Activated CD4-positive, alpha-beta T cell treated with anti-CD3 and anti-CD28 coated beads, Interleukin-10, Interleukin-2, amounts not matched to agents 100 ng/mL and 50 ng/mL, durations not matched to agents 16 hours and 8 hours (primary cell): Measurements from ENCODE around the gene ANKS1B.

ENCODE experiments used
- DNase-seq: peaks from one replicate; pipeline ENCODE4 v3.0.0-alpha.2; 2020

The ANKS1B gene

DNA sequence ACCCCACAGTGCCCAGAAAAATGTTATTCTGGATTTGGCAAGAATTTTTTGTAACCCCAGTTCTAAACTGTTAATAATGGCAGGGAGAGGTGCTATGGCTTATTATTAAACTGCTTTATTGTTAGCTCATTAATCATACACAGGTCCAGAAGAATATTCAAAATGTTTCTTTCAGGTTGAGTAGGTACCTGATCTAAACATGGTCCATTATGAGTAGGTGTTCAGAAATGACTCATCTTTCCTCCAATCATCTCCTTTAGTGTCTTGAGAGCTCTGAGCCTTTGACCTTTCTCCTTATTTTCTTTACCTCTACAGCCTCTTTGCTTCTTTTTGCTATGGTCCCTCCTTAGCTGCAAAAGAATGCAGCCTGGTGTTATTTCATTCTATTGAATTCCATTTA, 548.2 kb downstream of the ANKS1B start:
- DNase-seq = peak; percentile 85

DNA sequence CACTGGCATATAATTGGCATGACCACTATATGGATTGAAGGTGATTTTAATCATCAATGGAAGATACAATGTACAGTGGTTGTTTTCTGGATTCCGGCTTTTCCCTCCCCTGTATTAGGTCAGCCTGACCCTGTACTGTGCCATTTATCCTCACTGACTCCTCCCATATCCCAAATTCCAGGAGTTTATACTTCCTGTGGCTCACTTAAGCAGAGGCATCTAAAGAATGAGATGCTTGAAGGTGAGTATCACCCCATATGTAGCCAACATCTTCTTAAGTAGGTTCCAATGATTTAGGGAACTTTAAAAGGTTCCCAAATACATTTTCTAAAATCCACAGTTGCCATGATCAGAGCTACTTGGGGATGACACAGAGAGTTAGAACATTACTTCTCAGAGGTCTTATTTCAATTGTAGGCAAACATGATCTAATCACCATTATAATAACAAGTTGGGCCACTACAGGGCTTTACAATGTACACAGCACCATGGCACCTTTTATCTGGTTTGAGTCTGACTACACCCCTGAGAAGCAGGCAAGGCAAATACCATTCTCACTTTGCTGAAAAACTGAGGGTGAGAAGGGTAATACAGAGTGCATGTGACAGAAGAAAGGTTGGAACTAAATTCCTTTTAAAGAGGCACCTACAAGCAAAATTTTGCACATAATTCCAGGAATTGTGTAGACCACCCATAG, 549.5 kb downstream of the ANKS1B start:
- peak; percentile 4 for DNase-seq

DNA sequence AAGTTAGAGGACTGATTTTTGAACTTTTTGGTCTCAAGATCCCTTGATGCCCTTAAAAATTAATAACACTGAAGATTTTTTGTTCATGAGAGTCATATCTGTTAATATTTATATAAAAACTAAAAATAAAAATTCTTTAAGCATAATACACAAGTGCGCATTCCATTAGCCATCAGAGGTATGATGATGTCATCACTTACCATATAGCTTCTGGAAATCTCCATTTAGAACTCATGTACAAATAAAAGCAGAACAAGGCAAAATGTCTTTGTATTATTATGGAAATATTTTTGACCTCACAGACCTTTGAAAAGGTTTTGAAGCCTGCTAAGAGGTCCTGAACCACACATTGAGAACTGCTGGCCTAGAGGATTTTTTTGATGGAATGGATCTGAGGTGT, 551.6 kb downstream of the ANKS1B start:
- DNase-seq = no peak

DNA sequence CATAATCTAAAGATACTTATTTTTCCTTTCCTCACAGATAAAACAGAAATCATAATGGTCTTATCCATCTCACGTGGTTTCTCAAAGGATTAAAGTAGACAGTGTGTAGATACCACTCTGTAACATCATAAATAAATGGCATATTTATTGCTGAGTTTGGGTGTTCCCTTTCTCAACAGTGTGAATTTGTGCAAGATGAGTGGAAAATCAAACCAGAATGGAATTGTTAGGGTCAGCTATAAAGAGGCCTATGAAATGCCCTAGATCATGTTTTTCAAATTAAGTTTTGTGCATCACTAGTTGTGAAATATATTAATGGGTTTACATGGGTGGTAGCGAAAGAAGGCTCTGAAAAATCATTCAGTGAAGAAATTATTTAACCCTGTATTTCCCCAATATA, 553.5 kb downstream of the ANKS1B start:
- DNase-seq = no peak

DNA sequence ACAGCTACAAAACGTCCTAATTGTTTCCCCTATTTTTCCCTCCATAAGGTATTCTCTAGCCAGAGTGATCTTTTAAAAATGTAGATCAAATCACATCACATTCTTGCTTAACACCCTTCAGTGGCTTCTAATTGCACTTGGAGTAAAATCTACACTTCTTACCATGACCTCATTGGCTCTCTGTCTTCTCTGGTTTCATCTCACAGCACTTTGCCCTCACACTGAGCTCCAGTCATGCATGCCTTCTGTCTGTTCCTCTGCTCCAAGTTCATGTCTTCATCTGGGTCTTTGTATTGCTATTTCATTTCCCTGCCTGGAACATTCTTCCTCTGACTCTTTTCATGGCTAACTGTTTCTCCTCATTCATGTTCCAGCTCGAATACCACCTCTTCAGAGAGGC, 557.6 kb downstream of the ANKS1B start:
- DNase-seq = no peak

DNA sequence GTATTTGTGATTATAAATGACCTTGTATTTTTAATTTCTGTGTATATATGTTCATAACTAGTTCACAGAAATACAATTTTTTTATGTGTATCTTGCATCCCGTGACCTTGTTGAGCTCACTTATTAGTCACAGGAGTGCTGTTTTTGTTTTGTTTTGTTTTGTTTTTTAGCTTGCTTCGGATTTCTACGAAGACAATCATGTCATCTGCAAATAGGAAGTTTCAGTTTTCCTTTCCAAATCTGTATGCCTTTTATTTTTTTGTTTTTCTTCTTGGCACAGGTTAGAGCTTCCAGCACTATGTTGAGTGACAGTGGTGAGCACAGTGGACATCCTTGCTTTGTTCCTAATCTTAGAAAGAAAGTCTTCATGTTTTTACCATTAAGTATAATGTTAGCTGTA, 566.4 kb downstream of the ANKS1B start:
- no peak for DNase-seq

DNA sequence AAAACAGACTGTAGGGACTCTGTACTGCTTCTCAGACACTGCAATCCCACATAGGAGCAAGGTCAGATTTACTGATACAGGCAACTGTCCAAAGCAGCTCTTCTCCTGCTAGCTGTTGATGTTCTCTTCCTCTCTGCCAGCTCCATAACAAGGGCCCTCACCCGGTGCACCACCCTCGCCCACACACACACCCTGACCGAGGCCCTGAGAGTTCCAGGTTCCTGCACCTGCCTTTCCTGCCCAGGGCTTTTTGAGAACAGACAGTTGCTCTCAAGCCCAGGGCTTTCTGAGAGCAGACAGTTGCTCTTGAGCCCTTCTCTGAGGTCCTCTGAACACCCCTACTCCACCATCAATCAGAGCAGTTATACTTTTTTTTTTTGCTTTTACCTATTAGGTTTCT, 571.0 kb downstream of the ANKS1B start:
- DNase-seq = no peak

DNA sequence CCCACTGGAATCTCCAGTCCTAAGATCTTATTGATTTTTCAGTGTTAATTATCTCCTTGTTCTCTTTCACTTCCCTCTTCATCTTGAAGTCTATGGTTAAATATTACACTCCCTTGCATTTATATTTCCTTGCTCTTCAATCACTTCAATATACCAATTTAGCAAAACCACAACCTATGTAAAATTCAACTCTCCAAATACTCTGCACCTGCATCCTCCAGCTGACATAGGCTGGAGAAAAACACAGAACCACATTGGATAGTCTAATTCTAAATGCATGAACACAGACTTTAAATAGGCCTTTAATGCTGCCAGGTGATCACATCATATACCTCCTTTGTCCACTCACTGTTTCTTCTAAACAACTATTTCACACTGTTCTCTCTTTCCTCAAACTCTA, 591.0 kb downstream of the ANKS1B start:
- no peak for DNase-seq

DNA sequence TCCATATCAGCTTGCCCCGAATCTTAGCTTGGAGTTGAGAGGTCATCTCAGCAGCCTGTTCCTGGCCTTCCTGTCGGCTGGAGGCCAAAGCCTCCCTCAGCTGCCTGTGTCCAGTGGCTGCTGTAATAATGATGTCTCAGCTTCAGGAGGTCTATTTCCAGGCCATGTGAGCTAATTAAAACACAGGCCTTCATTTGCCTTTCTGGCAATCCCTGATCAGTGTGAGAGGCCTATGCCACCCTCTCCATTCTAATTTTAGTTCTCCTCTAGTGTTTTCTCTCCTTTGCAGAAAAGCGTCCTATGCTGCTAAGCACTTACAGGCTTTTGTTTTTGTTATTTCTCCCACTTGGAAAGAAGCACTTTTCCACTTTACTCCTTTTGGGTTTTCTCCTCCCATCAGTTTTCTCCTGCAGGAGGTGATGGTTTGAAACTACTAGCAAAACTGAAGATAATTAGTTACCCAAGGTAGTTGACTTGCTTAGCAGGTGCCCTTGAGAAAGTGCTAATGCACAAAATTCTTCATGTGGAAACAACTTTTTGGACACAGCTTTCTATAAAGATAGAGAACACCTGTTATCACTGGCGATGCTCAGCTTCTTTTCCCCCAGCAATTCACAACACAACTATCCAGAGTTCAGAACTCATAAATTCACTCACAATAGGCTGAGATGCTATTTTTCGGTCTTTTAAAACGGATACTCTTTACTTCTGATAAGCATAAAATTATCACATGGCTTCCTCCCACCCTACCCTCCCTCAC, 592.5 kb downstream of the ANKS1B start:
- no peak for DNase-seq

DNA sequence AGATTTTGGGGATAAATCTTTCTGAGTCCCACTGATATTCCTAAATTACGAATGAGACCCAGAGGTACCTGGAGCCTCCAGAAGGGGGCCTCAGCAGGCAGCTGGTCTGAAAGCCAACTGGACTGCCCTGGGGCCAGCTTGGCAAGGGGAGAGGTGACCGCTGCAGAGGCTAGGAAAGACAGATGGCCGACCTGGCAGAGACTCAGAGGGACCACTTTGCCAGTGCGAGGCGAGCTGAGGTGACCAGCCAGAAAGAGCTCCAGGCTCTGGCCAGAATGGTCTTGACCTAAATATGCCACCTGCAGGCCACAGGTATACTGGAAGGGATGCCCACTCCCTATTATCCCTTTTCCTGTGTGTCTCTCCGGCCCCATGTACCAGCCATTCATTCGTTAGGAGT, 594.0 kb downstream of the ANKS1B start:
- DNase-seq = no peak

DNA sequence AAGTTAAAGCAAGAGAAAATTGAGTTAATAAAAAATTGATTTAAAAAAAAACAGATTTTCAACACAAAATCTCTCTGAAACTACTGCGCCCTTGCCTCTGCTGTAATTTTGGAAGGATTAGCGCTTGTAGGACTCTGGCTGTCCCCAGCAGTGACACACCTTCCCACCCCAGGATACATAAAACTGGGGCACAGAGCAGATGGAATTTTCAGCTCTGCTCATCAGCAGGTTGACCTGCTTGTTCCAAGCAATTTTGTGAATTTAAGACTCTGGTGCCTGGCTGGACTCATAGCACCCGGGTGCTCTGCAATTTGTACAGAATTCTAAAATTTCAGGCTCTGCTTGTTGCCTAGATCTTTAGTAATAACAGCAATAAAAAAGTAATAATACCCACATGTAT, 595.0 kb downstream of the ANKS1B start:
- DNase-seq = no peak

DNA sequence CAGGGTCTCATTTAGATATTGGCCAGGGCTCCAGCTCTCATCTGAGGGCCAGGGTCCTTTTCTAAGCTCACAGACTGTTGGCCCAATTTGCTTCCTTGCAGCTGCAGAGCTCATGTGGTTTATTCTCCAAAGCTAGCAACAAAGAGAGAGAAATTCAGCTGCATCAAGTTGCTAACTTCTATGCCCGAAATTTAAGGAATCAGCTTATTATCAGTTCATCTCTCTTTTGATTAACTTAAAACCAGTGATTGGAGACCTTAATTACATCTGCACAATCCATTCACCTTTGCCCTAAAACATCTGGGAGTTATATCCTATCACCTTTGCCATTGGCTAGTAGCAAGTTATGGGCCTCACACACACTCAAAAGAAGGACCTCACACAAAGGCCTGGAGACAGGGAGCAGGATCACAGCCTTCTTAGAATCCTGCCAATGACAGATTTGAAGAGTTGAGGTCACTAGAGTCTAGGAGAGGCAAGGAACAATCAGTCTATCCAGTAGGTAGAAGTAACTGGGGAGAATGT, 596.0 kb downstream of the ANKS1B start:
- no peak for DNase-seq

DNA sequence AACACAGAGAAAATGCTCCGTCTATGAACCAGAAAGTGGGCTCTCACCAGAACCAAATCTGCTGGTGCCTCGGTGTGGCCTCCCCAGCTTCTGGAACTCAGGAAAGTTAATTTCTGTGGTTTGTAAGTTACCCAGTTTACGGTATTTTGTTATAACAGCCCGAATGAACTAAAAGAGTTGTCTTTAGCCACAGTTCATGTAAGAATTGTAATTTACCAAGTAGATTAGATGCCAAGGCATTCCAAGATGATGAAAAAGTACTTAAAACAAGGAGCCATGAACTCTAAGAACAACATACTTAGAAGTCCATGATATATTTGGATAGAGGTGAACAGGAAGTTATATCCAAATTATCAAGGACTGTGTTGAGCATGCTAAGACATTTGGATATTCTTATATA, 597.1 kb downstream of the ANKS1B start:
- no peak for DNase-seq

DNA sequence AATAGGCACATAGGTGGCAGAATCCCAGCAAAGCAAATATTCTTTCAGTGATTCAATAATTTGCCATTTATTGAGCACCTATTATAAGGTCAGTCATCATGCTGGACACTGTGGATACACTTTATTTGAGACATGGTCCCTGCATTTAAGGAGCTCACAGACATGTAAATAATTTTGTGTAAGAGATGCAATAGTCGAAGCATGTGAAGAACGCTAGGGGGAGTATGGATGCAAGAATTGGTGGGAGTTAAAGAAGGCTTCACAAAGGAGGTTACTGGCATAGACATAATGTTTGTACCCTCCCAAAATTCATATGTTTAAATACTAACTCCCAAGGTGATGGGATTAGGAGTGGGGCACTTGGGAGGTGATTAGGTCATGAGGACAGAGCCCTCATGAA, 597.8 kb downstream of the ANKS1B start:
- peak; percentile 53 for DNase-seq

DNA sequence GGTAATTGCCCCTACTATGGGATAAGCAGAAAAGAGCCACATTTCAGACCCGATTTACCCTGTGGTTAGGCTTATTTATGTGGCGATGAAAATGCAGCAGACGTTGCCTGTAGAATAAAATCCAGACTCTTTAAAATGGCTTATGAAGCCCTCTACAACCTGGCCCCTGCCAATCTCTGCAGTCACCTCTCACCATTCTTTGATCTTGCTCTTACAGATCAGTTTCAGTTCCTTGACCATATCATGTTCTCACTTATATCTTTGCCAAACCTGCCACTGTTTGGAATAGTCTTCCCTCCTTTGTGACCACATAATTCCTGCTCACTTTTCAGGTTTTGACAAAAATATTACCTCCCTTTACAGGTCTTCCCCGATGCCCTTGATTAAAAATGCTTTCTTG, 601.5 kb downstream of the ANKS1B start:
- no peak for DNase-seq

DNA sequence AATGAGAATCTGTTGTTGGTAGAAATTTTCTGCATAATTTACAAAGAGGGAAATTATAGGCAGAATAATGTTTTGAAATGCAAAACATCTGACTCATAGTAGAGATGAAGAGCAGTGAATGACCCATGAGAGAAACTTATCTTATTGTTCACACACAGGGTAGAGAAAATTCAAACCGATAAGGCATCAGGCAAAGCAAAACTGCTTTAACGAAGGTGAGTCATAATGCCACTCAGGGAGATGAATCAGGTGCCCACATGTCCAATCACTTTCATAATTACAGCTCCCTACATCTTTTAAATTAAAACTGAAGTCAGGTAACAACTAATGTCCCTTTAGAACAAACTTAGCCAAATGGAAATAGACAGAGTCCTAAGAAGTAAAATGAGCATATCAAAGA, 602.7 kb downstream of the ANKS1B start:
- DNase-seq = peak; percentile 78

DNA sequence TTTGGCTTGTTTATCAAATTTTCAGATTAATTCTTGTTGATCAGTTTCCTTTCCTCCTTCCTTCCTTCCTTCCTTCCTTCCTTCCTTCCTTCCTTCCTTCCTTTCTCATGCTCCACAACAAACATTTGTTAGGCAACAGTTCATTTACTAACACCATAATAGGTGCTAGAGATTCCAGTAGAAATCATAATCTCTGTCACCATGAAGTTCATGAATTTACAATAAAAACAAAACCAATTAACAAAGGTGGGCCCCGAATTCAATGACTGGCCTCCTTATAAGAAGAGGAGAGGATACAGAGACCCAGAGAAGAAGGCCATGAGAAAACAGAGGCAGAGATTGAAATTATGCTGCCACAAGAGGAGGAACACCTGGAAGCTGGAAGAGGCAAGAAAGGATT, 604.0 kb downstream of the ANKS1B start:
- DNase-seq = no peak

DNA sequence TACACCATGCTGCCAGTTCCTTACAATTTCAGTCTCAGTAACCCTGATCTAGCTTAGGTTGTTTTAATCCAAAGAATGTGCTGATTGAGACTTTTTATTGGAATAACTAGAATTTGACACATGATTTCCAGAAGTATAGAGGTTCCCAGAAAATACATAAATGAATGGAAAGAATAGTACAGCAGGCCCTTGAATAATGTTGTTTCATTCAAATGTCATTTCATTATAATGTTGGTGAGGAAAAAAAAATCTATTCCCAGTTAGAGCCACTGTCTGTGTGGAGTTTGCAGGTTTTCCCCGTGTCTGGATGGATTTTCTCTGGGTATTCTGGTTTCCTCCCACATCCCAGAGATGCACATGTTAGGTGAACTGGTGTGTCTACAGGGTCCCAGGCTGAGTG, 610.7 kb downstream of the ANKS1B start:
- no peak for DNase-seq

DNA sequence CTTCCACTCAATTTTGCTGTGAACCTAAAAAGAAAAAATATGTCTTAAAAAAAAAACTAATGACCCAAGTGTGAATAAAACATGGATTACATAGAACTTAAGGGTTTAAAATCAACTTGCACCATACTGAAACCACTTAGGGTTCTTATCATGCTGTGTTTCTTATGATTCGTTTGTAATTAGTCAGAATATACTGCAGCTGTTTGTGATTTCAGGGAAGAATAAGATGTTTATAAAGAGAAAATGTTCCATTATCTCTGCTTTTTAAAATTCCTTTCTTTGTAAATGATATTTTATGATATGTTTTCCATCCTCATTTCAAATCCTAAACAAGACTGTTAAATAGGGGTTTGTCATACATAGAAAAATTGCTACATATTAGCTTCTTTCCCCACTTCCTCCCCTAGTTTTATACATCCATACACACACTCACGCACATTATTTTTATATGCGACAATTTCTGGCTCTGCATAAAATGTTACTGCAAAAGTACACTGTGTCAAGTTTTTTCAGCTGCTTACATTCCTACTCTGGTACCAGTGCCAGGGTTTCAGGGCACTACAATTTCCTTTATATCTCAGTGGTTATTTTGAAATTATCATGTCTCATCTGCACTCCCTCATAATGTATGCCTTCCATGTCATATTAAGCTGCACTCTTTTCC, 612.3 kb downstream of the ANKS1B start:
- no peak for DNase-seq

DNA sequence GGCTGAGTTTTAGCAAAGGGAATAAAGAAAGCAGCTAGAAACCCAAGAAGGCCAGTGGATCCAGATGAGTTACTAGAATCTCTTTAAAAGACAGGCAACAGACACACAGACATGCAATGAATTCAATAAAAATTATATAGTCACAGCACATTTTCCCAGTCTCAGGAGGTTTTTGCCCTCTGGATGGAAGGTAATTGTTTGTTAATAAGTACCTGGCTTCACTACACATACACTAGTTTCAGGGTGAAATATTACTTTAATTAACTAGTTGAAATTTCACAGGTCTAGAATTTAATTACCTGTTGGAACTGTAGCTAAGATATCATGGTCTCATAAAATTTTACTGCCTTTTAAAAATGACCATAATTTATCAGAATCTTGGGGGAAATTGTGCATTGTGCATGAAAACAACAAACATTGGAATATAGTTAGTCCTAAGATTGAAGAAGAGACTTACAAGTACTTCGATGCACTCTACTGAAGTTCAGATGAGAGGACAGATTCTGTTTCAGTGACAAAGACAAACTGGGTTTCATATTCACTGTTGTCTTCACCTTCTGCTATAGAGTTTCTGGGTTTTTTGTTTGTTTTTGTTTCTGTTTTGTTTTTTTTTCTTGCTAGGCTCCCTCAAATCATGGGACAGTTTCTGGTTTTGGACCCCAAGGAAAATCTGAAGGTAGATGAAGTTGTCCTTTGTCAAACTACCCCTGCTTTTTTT, 614.2 kb downstream of the ANKS1B start:
- no peak for DNase-seq

DNA sequence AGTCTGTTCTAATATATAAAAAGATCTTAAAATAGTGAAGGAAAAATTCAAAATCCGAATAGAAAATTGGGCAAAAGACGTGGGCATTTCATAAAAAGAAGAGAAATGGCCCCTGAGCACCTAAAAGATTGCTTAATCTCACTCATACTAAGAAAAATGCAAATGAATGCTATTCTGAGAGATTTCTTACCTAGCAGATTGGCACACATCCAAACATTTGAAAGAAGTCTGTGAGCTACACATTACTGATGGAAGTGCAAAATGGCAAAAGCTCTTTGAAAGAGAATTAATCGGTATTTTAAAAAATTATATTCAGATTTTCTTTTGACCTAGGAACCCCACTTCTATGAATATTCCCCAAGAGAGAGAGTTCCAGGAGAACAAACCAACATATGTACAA, 617.6 kb downstream of the ANKS1B start:
- DNase-seq = no peak

DNA sequence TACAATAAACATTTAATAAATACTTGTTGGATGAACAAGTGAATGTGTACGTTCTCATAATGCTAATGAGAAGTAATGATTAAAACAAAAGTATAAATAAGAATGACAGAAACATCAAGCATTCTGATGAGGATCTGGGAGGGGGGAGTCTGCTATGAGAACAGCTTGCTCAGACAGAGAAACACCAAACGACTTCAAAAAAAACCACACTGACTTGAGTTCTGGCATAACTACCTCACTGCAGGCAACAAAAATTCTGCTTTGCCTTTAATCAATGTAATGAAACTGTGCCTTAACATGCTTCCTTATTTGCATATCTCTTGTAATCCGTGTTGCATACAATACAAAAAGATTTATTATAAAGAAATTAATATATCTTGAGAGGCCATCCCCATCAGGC, 632.5 kb downstream of the ANKS1B start:
- no peak for DNase-seq

DNA sequence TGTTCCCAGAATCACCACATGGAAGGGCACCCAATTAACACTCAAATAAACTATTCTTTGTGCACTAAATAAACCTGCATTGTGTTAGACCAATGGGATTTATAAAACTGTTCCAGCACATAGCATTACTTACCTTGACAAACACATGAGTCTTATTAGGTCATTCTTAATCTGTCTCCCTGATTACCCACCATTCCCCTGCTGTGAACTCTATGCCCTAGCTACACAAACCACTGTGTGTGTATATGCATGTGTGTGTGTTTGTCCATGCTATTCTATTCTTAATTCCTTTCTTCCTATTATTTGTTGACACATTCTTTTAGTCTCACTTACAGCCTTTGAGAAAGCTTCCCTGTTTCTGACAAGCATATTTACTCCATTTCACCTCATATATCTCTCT, 640.8 kb downstream of the ANKS1B start:
- no peak for DNase-seq
